ENCODE data around the gene GLB1L.
"Not testable (repeated sequence)": the region's sequence is repeated elsewhere in the genome, so short reads cannot be mapped to it uniquely, and the experiment has no call there.

GLB1L gene

GRCh38 chr2:219279916-219280516, 34.8 kb upstream of the GLB1L start:
- DNase-seq = no peak

- peak; percentile 95 for DNase-seq
Observed at GRCh38 chr2:219279151-219279915, 34.1 kb upstream of the GLB1L start, which contains the start of gene DNAJB2. TSS of gene DNAJB2 (plus strand) at chr2:219279366. CDS start at chr2:219279834, 468 bp downstream.

GRCh38 chr2:219278655-219279150, 33.5 kb upstream of the GLB1L start:
- no peak for DNase-seq

GRCh38 chr2:219277703-219278654, 32.7 kb upstream of the GLB1L start:
- DNase-seq = peak; percentile 48

- DNase-seq = no peak
Observed at GRCh38 chr2:219274361-219274921, 29.2 kb upstream of the GLB1L start.

- DNase-seq = no peak
Observed at GRCh38 chr2:219273937-219274336, 28.7 kb upstream of the GLB1L start.

GRCh38 chr2:219272995-219273394, 27.8 kb upstream of the GLB1L start:
- no peak for DNase-seq

GRCh38 chr2:219272356-219272755, 27.1 kb upstream of the GLB1L start:
- DNase-seq = no peak

GRCh38 chr2:219271021-219271420, 25.8 kb upstream of the GLB1L start:
- no peak for DNase-seq

GRCh38 chr2:219270055-219270372, 24.8 kb upstream of the GLB1L start:
- DNase-seq = no peak

GRCh38 chr2:219269362-219270054, 24.3 kb upstream of the GLB1L start:
- DNase-seq = peak; percentile 58

- DNase-seq = no peak
Observed at GRCh38 chr2:219268294-219268693, 23.1 kb upstream of the GLB1L start.

- no peak for DNase-seq
Observed at GRCh38 chr2:219266886-219267285, 21.6 kb upstream of the GLB1L start.

- no peak for DNase-seq
Observed at GRCh38 chr2:219266232-219266631, 21.0 kb upstream of the GLB1L start.

- no peak for DNase-seq
Observed at GRCh38 chr2:219261024-219261855, 16.0 kb upstream of the GLB1L start.

- DNase-seq = not testable (repeated sequence)
Observed at GRCh38 chr2:219258942-219259341, 13.7 kb upstream of the GLB1L start.

- DNase-seq = no peak
Observed at GRCh38 chr2:219254590-219255201, 9.5 kb upstream of the GLB1L start.

GRCh38 chr2:219253753-219254589, 8.7 kb upstream of the GLB1L start, which contains the start of gene TUBA4A:
TSS of gene TUBA4A (minus strand) at chr2:219253918. CDS start at chr2:219253858, 60 bp downstream.
- DNase-seq = peak; percentile 33

GRCh38 chr2:219252900-219253752, 7.9 kb upstream of the GLB1L start, which contains the start of gene TUBA4B:
TSS of gene TUBA4B (plus strand) at chr2:219253243. CDS start at chr2:219253408, 165 bp downstream.
- peak; percentile 34 for DNase-seq
